Right atrium auricular region (tissue), 2 donors: ENCODE data around the gene C15orf40. TPM values are rescaled to one million over a fixed set of nuclear protein-coding genes. Genes with fewer than 3 reads are reported as not detected.

Source experiments
- DNase-seq: peaks from one replicate; pipeline ENCODE4 v3.0.0-alpha.2; 2019; ENCODE audit warnings: low spot score
- H3K27ac ChIP-seq, 2 donors: fragments of 200-600 bp; sonication (generic); 1 replicate in 1 of 2; 2 replicates in 1 of 2; pipeline ENCODE4 v1.5.1; 2016 to 2019
- H3K27me3 ChIP-seq, 2 donors: fragments of 200-600 bp; sonication (generic); one replicate each; pipeline versions ENCODE4 v1.5.1 to v1.6.0; 2017 to 2019
- H3K36me3 ChIP-seq: fragments of 200-600 bp; sonication (generic); one replicate; pipeline ENCODE4 v1.5.1; 2016
- H3K4me1 ChIP-seq, 2 donors: fragments of 200-600 bp; sonication (generic); one replicate each; pipeline versions ENCODE4 v1.5.1 to v1.6.0; 2017 to 2019
- H3K4me3 ChIP-seq, 2 donors: fragments of 200-600 bp; sonication (generic); 1 replicate in 1 of 2; 2 replicates in 1 of 2; pipeline ENCODE4 v1.5.1; 2017 to 2019; ENCODE audit warnings: mild to moderate bottlenecking in 1 of 2, moderate library complexity in 1 of 2
- H3K9me3 ChIP-seq, 2 donors: fragments of 200-600 bp; sonication (generic); one replicate each; pipeline ENCODE4 v1.5.1; 2019
- total RNA-seq, 2 donors: library from RNA; depleted of rRNA; stranded (reverse); fragments of >200 nt; gene quantifications; one replicate each; pipeline ENCODE4 v1.1.0, GENCODE V29; 2016
- TF ChIP-seq, protein P1 (sequence below), 2 donors: fragments of 200-600 bp; sonication (generic); IDR thresholded peaks; one replicate each; pipeline ENCODE4 v1.5.1; 2019; ENCODE audit warnings: antibody characterized with exemption in 2 of 2

The C15orf40 gene
- total RNA-seq, 2 donors from 2014 or later = 5.9 to 9.4 TPM

DNA sequence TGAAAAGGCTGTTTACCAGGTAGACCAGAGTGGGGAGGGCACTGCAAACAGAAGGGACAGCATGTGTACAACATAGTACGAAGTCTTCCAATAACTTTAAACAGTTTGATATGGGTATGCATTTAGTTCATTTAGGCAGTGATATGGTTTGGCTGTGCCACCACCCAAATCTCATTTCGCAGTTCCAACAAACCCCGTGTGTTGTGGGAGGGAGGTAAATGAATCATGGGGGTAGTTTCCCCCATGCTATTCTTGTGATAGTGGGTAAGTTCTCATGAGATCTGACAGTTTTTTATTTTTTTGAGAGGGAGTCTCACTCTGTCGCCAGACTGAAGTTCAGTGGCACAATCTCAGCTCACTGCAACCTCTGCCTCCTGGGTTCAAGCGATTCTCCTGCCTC is 33.0 kb downstream of the C15orf40 start:
- no peak for DNase-seq
- H3K27ac ChIP-seq = no peak overlapping the region
- no peaks in the 10 kb centered on the region for H3K27me3 ChIP-seq
- no peaks in the 10 kb centered on the region for H3K36me3 ChIP-seq
- TF ChIP-seq, protein P1, sequence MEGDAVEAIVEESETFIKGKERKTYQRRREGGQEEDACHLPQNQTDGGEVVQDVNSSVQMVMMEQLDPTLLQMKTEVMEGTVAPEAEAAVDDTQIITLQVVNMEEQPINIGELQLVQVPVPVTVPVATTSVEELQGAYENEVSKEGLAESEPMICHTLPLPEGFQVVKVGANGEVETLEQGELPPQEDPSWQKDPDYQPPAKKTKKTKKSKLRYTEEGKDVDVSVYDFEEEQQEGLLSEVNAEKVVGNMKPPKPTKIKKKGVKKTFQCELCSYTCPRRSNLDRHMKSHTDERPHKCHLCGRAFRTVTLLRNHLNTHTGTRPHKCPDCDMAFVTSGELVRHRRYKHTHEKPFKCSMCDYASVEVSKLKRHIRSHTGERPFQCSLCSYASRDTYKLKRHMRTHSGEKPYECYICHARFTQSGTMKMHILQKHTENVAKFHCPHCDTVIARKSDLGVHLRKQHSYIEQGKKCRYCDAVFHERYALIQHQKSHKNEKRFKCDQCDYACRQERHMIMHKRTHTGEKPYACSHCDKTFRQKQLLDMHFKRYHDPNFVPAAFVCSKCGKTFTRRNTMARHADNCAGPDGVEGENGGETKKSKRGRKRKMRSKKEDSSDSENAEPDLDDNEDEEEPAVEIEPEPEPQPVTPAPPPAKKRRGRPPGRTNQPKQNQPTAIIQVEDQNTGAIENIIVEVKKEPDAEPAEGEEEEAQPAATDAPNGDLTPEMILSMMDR (IDR thresholded peaks at IDR 0.05) = no peak
- H3K4me1 ChIP-seq = no peaks in the 10 kb centered on the region
- no peaks in the 10 kb centered on the region for H3K9me3 ChIP-seq
- H3K4me3 ChIP-seq = no peak overlapping the region

DNA sequence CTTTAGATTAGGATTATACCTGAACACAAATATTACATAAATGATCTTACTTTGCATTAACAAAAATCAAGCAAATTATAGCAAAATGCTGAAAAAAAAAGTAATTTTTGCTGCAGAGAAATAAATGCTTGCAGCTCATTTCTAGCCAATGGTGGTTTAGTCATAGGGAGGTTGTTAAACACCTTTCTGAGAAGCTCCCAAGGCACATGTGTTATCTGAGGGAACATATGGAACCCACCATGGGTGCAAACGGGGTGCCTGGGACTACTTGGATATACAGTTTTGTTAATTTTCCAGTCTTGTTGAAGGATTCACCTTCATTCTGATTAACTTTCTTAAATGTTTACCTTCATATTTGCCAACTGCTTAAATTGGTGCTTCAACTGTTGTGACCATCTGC is 34.4 kb downstream of the C15orf40 start:
- no peak overlapping the region for H3K4me3 ChIP-seq
- H3K4me1 ChIP-seq = no peaks in the 10 kb centered on the region
- DNase-seq = no peak
- no peaks in the 10 kb centered on the region for H3K36me3 ChIP-seq
- TF ChIP-seq, protein P1 (IDR thresholded peaks at IDR 0.05) = no peak
- no peak overlapping the region for H3K27ac ChIP-seq
- no peaks in the 10 kb centered on the region for H3K27me3 ChIP-seq
- H3K9me3 ChIP-seq = no peaks in the 10 kb centered on the region

DNA sequence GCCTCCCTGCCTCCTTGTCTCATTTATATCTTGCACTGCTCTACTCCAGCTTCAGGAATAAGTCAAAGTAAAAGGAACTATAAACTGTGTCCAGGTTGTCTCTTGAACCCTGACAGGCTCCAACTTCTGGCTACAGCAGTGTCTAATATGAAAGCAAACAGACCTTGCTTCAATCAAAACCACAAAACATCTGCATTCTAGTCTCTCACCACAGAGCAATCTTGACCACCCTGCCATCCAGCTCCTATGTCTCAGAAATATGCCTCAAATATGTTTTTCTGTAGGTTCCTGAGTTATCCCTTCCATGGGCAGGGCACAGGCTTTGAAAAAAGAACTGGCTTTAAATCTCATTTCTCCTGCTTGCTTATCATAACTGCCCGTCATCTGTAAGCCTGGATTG is 38.4 kb downstream of the C15orf40 start:
- H3K9me3 ChIP-seq = no peaks in the 10 kb centered on the region
- TF ChIP-seq, protein P1 (IDR thresholded peaks at IDR 0.05) = no peak
- no peaks in the 10 kb centered on the region for H3K36me3 ChIP-seq
- H3K4me3 ChIP-seq = no peak overlapping the region
- no peaks in the 10 kb centered on the region for H3K27me3 ChIP-seq
- H3K27ac ChIP-seq = no peak overlapping the region
- no peak for DNase-seq
- H3K4me1 ChIP-seq = peaks cover 0 to 7% of the 10 kb centered on the region in 2 donors

DNA sequence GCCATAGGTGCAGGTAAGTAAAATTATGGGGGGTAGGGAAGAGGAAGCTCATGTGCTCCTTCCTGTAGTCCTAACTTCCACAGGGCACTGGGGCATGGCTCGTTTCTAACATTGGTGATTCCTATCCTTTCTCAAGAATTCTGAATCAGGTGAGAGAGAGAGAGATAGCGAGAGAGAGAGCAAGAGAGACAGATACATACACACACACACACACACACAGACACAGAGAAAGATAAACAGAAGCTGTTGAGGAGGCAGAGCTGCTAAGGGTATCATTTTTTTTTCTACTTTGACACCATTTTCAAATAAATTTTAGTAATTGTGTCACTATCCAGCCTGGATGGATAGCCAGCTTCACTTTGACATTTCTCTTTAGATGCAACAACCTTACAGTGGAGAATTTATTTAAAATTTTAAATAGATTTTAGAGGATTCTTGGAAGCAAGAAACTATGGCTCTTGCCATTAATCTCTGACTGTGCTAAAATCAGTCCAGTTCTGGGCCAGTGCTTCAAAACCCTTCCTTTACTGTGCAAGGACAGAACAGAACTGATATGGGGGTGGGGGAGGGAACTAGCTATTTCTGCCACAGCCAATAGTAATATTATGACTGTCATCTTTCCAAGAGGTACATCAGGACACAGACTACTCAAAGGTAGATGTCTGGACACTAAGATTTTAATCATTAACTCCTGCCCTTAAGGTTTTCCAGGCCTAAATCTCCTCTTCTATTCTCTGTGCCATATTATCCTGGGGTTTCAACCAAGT is 40.0 kb downstream of the C15orf40 start:
- H3K4me3 ChIP-seq = no peak overlapping the region
- H3K9me3 ChIP-seq = no peaks in the 10 kb centered on the region
- no peaks in the 10 kb centered on the region for H3K36me3 ChIP-seq
- H3K27me3 ChIP-seq = no peaks in the 10 kb centered on the region
- peak overlapping the region in 1 of 2 donors; percentile 53 for H3K27ac ChIP-seq
- TF ChIP-seq, protein P1 (IDR thresholded peaks at IDR 0.05) = no peak
- DNase-seq = no peak
- peaks cover 0 to 7% of the 10 kb centered on the region in 2 donors for H3K4me1 ChIP-seq

DNA sequence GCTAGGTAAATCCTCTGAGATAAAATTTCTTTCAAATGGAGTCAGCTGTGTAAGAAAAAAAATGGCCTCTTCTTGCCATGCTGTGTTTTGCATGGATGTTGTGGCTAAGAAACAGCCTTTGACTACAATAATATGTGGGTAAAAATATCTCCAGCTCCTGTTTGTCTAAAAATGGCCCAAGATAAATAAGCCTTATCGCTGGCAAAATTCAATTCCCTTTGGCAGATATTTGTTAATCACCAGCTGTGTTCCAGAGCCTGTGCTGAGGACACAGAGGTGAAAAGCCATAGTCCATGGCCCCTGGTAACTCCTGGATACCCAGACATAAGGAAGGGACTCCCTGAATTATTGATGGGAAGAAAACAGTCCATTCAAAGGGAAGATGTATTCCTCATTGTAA is 40.7 kb downstream of the C15orf40 start:
- no peaks in the 10 kb centered on the region for H3K27me3 ChIP-seq
- peaks cover 0 to 7% of the 10 kb centered on the region in 2 donors for H3K4me1 ChIP-seq
- H3K36me3 ChIP-seq = no peaks in the 10 kb centered on the region
- H3K27ac ChIP-seq = peak overlapping the region in 1 of 2 donors; percentile 53
- H3K9me3 ChIP-seq = no peaks in the 10 kb centered on the region
- H3K4me3 ChIP-seq = no peak overlapping the region
- TF ChIP-seq, protein P1 (IDR thresholded peaks at IDR 0.05) = no peak
- no peak for DNase-seq
